Stimulated activated CD8-positive, alpha-beta memory T cell treated with anti-CD3 and anti-CD28 coated beads, Interleukin-15, amount 100 ng/mL, for 1 hour (primary cell): ENCODE measurements around the gene MRPS33.
A peak's percentile ranks its signal among the peaks of the same experiment; 100 is the strongest.
"Not testable (repeated sequence)": the region's sequence is repeated elsewhere in the genome, so short reads cannot be mapped to it uniquely, and the experiment has no call there.

Experiments used
- DNase-seq: peaks from one replicate; pipeline ENCODE4 v3.0.0-alpha.2; 2020; ENCODE audit warnings: low read depth

MRPS33 gene

GRCh38 chr7:141012044-141012685 lies 2.6 kb downstream of the MRPS33 start:
- DNase-seq: peak; percentile 58

- no peak for DNase-seq
These were observed 3.3 kb downstream of the MRPS33 start for GRCh38 chr7:141011443-141011842.

GRCh38 chr7:141003172-141004065 lies 11.3 kb downstream of the MRPS33 start:
- no peak for DNase-seq

GRCh38 chr7:141001546-141001945 lies 13.2 kb downstream of the MRPS33 start:
- no peak for DNase-seq

- no peak for DNase-seq
These were observed 13.6 kb downstream of the MRPS33 start for GRCh38 chr7:141001122-141001521.

GRCh38 chr7:140998715-140999114 lies 16.0 kb downstream of the MRPS33 start:
- no peak for DNase-seq

- DNase-seq: no peak
These were observed 22.3 kb downstream of the MRPS33 start for GRCh38 chr7:140992422-140992821.

- DNase-seq: no peak
These were observed 24.4 kb downstream of the MRPS33 start for GRCh38 chr7:140990193-140990962.

GRCh38 chr7:140989068-140989467 lies 25.7 kb downstream of the MRPS33 start:
- no peak for DNase-seq

- no peak for DNase-seq
These were observed 30.9 kb downstream of the MRPS33 start for GRCh38 chr7:140983802-140984201.

- DNase-seq: no peak
These were observed 32.2 kb downstream of the MRPS33 start for GRCh38 chr7:140982508-140982907.

GRCh38 chr7:140981951-140982350 lies 32.8 kb downstream of the MRPS33 start:
- no peak for DNase-seq

GRCh38 chr7:140977741-140978140 lies 37.0 kb downstream of the MRPS33 start:
- DNase-seq: no peak

GRCh38 chr7:140972876-140973829 lies 41.6 kb downstream of the MRPS33 start:
- no peak for DNase-seq

- no peak for DNase-seq
These were observed 42.4 kb downstream of the MRPS33 start for GRCh38 chr7:140972344-140972743.

GRCh38 chr7:140967438-140967837 lies 47.3 kb downstream of the MRPS33 start:
- no peak for DNase-seq

GRCh38 chr7:140966561-140967233 lies 48.1 kb downstream of the MRPS33 start:
- DNase-seq: no peak

GRCh38 chr7:140961117-140961516 lies 53.6 kb downstream of the MRPS33 start:
- DNase-seq: no peak

GRCh38 chr7:140956997-140957396 lies 57.8 kb downstream of the MRPS33 start:
- not testable (repeated sequence) for DNase-seq
